NCI-H1930 (cell line): Measurements from ENCODE around the gene ERRFI1.
A peak's percentile ranks its signal among the peaks of the same experiment; 100 is the strongest.

ENCODE experiments used
- DNase-seq, 2 experiments: peaks; one replicate each; lab custom pipeline; 2025; lab: John Stamatoyannopoulos, UW

Gene ERRFI1

DNA sequence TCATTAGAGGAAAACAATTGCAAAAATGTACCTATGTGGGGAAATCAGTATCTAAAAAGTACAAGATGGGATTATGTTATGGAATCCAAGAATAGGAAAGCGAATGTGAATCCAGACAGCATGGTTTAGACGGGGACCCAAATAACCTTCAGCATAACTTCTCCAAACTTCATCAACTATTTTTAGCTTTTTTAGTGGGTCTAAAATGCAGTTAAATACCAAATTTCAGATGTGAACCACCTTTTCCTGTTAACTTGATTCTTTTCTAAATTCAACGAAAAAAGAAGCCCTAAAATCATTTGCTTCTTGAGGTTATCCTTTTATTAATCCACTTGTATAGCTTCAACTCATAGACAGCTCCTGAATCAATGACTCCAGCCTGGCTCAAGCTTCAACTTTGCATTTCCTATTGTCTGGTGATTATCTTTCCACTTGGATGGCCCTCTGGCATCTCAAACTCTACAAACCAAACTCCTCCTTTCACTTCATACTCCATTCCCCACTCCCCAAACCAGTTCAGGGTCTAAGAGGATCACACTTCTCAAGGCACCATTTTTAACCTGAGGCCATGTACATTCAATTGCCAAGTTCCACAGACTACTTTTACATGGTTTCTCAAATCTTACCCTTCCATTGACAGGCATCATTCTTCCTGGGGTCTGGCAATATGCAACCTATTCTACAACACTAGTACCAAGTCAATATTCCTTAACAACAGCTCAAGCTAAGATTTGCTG is 7.4 kb downstream of the ERRFI1 start:
- DNase-seq: no peak

- no peak for DNase-seq
Measured at GRCh38 chr1:8017495-8018197, 8.5 kb downstream of the ERRFI1 start.

DNA sequence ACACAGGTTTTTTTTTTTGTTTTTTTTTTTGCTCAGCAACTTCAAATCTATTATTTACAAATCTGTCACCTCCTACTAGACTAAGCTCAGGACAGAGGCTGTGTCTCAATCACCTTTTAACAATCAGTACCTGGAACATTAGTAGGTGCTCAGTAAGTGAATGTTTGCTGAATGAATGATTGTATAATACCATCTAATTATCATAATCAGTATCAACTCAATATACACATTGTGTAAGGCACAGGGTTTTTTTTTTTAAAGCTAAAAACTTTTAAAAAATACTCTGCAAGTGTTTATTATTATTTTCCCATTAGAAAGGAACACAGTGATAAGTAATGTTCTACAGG is 9.2 kb downstream of the ERRFI1 start:
- DNase-seq: no peak

DNA sequence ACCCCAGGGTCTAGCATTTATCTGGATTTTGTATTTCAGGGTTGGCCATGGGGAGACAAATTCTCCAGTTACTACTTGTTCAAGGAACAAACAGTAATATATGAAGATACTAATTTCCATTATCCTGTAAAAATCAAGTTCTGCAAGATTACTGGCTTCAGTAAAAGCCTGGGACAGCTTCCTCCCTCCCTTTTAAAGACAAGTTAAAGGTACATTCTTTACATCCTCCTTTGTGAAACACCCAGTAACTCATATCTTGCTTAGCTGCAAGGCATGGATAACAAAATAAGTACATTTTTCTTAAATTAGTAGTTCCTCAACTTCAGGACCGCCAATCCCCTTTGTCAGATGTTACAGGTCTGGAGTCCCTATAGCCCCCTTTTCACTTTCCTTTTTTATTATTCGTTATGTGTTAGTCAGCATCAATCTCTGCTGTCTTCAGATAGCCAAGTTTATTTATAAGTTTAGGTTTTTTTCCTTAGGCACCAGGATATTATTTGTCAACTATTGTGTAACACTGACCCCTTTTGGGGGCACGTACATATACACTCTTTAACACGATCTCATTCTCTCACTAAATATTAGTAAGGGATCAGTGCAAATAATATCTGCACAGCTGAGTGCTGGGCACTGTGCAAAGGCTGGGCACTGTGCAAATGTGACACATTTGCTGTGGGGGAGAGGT is 9.8 kb downstream of the ERRFI1 start:
- no peak for DNase-seq

DNA sequence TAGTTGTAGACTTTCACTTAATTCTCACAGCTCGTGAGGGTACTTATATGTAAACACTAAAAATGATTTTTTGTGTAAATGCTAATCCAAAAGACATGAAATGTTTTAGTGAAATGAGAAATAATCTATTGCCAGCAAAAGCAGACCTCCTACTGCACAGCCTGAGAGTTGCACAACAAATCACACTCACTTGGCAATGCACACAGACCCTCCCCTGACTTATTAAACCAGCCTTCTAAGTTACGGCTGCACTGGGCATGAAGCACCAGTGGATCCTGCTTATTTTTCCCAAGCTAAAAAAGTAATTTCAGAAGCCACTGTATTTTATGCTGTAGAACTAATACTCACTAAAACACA is 10.3 kb downstream of the ERRFI1 start:
- DNase-seq: no peak

GRCh38 chr1:8015036-8015808 is 10.9 kb downstream of the ERRFI1 start:
- DNase-seq: peak; percentile 18 to 34

DNA sequence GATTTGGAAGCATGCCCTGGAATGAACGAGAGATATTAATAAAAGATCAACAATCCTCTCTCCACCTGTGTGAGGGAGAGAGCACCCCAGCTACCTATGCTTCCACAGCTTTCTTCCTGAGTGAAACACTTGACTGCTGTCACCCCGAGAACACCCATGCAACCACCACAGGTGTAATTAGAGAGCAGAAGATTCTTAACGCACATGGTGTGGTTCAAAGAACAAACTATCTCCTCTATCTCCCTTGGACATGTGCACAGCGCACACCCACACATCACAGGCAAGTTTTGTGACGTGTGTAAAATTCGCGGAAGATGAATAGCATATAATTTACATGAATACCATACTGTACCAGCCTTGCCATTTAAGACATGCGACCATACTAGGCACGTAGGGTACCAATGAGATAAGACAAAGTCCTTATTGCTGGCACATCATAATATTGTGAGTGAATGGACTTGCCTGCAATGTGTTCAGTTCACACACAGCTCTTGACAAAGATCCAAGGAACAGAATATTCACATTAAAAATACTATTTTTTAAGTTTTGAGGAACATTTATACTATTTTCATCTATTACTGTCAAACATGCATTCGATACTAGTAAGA is 11.6 kb downstream of the ERRFI1 start:
- DNase-seq: no peak

DNA sequence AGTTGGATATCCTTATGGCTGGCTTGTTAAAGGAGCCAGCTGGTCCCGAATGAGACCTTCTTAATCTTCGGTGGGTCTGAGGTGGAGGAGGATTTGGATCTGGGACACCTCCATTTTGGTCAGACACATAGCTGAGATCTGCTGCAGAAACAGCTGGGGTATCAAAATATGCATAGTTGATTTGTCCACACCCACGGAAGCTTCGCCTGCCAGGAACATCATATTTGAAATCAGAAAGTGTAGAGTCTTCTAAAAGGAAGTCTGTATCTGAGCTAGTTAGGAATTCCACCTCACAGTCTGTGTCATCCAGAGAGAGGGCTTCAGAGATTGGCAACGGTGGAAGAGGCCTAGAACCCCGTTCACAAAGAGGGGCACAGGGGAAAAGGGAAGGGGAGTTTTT is 12.3 kb downstream of the ERRFI1 start:
- no peak for DNase-seq

DNA sequence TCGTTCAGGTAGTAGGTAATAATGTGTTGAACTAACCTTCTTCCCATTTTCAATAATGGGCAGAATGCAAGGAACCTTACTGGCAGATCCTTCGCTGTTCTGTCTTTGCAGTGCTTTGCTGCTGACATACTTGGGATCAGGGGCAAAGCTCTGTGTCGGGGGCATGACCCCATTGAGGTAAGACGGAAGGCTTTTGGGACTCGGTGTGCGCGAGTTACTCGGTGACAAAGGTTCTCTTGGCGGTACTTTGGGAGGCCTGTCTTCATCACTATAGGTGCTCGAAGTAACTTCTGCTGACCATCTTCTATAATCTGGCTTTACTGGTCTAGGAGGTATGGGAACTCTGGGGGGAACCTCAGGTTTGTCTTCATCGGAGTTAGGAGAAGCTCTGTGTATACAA is 12.7 kb downstream of the ERRFI1 start:
- no peak for DNase-seq

- DNase-seq: no peak
Measured at GRCh38 chr1:8012955-8013354, 13.2 kb downstream of the ERRFI1 start.

- DNase-seq: no peak
Measured at GRCh38 chr1:8011923-8012858, 13.9 kb downstream of the ERRFI1 start.

DNA sequence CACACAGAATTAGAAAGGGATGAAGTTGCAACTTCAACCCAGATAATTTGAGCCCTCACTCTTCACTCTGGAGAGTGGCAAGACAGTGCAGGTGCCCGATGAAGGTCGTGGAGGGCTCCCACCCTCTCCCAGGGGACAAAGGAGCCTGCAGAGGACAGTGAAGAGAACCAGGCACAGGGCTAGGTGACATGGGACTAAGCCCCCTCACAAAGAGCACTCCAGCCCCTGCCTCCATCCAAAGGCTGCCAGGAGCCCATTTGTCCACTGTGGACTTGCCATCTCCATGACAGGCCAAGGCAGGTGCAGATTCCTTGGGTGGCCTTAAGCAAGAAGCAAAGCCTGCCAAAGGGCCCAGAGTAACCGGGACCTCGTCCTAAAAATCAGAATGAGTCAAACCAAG is 15.1 kb downstream of the ERRFI1 start:
- DNase-seq: no peak

- no peak for DNase-seq
Measured at GRCh38 chr1:8010080-8010664, 15.9 kb downstream of the ERRFI1 start.

GRCh38 chr1:8009043-8010002 is 16.8 kb downstream of the ERRFI1 start:
- no peak for DNase-seq

DNA sequence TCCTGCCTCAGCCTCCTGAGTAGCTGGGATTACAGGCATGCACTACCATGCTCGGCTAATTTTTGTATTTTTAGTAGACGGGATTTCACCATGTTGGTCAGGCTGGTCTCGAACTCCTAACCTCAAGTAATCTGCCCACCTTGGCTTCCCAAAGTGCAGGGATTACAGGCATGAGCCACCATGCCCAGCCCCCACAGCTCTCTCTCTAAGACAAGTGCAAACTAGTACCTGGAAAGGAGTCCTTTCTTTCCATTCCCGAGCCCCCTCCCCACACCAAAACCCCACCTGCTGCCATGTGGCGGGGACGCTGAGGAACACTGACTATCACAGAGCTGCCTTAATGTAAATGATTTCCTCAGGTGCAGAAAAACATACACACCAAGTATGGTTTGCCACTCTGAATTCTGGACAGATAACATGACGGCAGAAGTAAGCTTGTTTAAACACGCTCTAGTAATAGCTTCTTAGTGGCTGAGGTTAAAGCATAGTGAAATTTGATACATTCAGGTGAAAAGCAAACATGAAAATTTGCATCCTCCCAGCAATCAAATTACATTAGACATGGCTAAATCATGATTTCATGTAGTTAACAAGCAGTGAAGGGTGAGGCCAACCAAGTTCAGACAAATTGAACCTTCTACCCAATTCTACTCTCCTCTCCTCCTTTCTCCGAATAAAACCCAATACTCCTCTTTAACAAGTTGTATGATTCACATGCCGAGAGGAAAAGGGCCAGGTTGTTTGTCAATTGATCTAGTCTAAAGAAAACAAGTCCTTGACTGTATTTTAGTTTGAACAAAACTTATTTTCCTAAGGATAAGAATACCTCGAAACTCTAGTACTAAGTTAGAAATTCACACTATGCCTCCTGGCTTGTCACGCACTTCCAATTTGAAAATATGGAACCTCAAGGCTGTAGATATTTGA is 19.8 kb downstream of the ERRFI1 start:
- no peak for DNase-seq

DNA sequence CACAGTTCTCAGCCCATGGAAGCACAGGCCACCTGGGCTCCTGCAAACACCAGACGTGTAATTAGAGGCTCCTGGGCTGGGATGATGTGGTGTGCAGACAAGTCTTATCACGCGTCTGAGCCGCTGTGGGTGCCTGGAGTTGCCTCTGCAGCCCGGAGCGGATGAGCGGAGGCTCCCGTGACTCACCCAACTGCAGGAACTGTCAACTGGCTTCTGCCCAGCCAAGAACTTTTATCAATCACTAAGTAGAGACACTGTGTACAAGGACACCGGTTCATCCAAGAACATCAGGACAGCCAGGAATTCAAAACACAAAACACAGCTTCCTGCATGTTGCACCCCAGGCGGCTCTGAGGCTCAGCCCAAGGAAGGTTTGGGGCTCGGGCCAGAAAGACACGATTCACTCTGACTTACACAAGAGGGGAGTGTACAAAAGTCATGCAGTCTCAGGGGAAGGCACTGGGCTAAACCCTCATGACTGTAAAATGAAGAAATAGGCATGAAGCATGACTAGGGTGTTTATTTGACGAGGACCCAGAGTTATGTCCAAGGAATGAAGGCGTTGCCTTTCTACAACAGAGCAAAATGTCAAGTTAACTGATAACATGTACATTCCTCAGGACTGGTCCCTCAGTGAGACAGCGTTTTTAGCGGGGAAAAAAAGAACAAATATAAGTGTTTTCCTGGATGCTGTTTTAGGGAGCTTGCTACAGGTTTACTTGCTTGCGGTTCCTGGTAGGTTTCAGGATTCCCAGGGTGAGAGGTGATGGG is 21.1 kb downstream of the ERRFI1 start:
- peak in 1 of 2 experiments; percentile 34 for DNase-seq

- DNase-seq: no peak
Measured at GRCh38 chr1:8004113-8004802, 21.9 kb downstream of the ERRFI1 start.
